ENCODE results near the gene CEACAM4. TPM values are rescaled to one million over a fixed set of nuclear protein-coding genes. Genes with fewer than 3 reads are reported as not detected.
"Not testable (repeated sequence)": the region's sequence is repeated elsewhere in the genome, so short reads cannot be mapped to it uniquely, and the experiment has no call there.

The CEACAM4 gene
- polyA plus RNA-seq, 3 donors = 0.55 to 2.7 (median 2.5) TPM

- no peak overlapping the region for H3K27ac ChIP-seq (ENCODE audit: low read depth, low read length)
These were observed 35.9 kb downstream of the CEACAM4 start for GRCh38 chr19:41590936-41591335.

- H3K27ac ChIP-seq (ENCODE audit: low read depth, low read length) = no peak overlapping the region
- 36 to 64% (median 54%) methylated on average over 2 of the region's 2 CpGs for whole genome bisulfite sequencing, 3 donors
These were observed 37.5 kb downstream of the CEACAM4 start for GRCh38 chr19:41589371-41589770.

GRCh38 chr19:41588497-41589209, 38.2 kb downstream of the CEACAM4 start:
- 24 to 48% (median 40%) methylated on average over 6 of the region's 6 CpGs for WGBS, 3 donors
- H3K27ac ChIP-seq (ENCODE audit: low read depth, low read length) = no peak overlapping the region

- WGBS, 3 donors = 63 to 80% (median 80%) methylated on average over 4 of the region's 4 CpGs
These were observed 39.0 kb downstream of the CEACAM4 start for GRCh38 chr19:41587838-41588210.

GRCh38 chr19:41587101-41587837, 39.6 kb downstream of the CEACAM4 start:
- H3K27ac ChIP-seq (ENCODE audit: low read depth, low read length) = no peak overlapping the region
- WGBS, 3 donors = 50 to 79% (median 72%) methylated on average over 9 of the region's 9 CpGs

More at GRCh38 chr19:41587838-41588210, 39.0 kb downstream of the CEACAM4 start:
- H3K27ac ChIP-seq (ENCODE audit: low read depth, low read length) = no peak overlapping the region

- no peak overlapping the region for H3K27ac ChIP-seq (ENCODE audit: low read depth, low read length)
These were observed 40.8 kb downstream of the CEACAM4 start for GRCh38 chr19:41586064-41586463.

- 50 to 77% (median 75%) methylated on average over 1 of the region's 1 CpG for WGBS, 3 donors
These were observed 41.9 kb downstream of the CEACAM4 start for GRCh38 chr19:41584931-41585330.

GRCh38 chr19:41584260-41584810, 42.5 kb downstream of the CEACAM4 start:
- WGBS, 3 donors = 51 to 86% (median 79%) methylated on average over 6 of the region's 6 CpGs
- H3K27ac ChIP-seq (ENCODE audit: low read depth, low read length) = no peak overlapping the region

More at GRCh38 chr19:41584931-41585330, 41.9 kb downstream of the CEACAM4 start:
- H3K27ac ChIP-seq (ENCODE audit: low read depth, low read length) = no peak overlapping the region

- 87 to 100% (median 94%) methylated on average over 1 of the region's 1 CpG for WGBS, 3 donors
- not testable (repeated sequence) for H3K27ac ChIP-seq (ENCODE audit: low read depth, low read length)
These were observed 44.2 kb downstream of the CEACAM4 start for GRCh38 chr19:41582577-41583182.

- not testable (repeated sequence) for H3K27ac ChIP-seq (ENCODE audit: low read depth, low read length)
- 46 to 86% (median 71%) methylated on average over 4 of the region's 4 CpGs for WGBS, 3 donors
These were observed 45.8 kb downstream of the CEACAM4 start for GRCh38 chr19:41581068-41581467.

GRCh38 chr19:41578886-41579285, 48.0 kb downstream of the CEACAM4 start:
- WGBS, 3 donors = 50 to 75% (median 74%) methylated on average over 2 of the region's 2 CpGs
- H3K27ac ChIP-seq (ENCODE audit: low read depth, low read length) = no peak overlapping the region

- no peak overlapping the region for H3K27ac ChIP-seq (ENCODE audit: low read depth, low read length)
- WGBS, 3 donors = 50 to 71% (median 54%) methylated on average over 2 of the region's 2 CpGs
These were observed 49.0 kb downstream of the CEACAM4 start for GRCh38 chr19:41577833-41578232.

- no peak overlapping the region for H3K27ac ChIP-seq (ENCODE audit: low read depth, low read length)
- 69 to 82% (median 73%) methylated on average over 19 of the region's 19 CpGs for WGBS, 3 donors
These were observed 49.6 kb downstream of the CEACAM4 start for GRCh38 chr19:41577144-41577830.

GRCh38 chr19:41575998-41576397, 50.9 kb downstream of the CEACAM4 start, which contains the start of gene CEACAM21:
Gene CEACAM21 (plus strand): TSS chr19:41576166. CDS start chr19:41576275, 109 bp downstream.
- peak within 1 kb of the TSS; percentile 11 for H3K27ac ChIP-seq (ENCODE audit: low read depth, low read length)
- WGBS, 3 donors = 13 to 28% (median 17%) methylated on average over 4 of the region's 4 CpGs

GRCh38 chr19:41570639-41571112, 56.2 kb downstream of the CEACAM4 start:
- no peak overlapping the region for H3K27ac ChIP-seq (ENCODE audit: low read depth, low read length)
- WGBS, 3 donors = 0 to 1% (median 1%) methylated on average over 7 of the region's 7 CpGs

GRCh38 chr19:41570179-41570578, 56.7 kb downstream of the CEACAM4 start:
- no peak overlapping the region for H3K27ac ChIP-seq (ENCODE audit: low read depth, low read length)
- WGBS, 3 donors = 55 to 72% (median 59%) methylated on average over 3 of the region's 3 CpGs

- 45 to 63% (median 61%) methylated on average over 11 of the region's 11 CpGs for WGBS, 3 donors
- no peak overlapping the region for H3K27ac ChIP-seq (ENCODE audit: low read depth, low read length)
These were observed 57.3 kb downstream of the CEACAM4 start for GRCh38 chr19:41569481-41570150.
